GM21737 (cell line): ENCODE results near the gene SCAND1.
A peak's percentile ranks its signal among the peaks of the same experiment; 100 is the strongest.
"Not testable (repeated sequence)": the region's sequence is repeated elsewhere in the genome, so short reads cannot be mapped to it uniquely, and the experiment has no call there.

ENCODE experiments used
- ATAC-seq: cut with Tn5 transposase; IDR thresholded peaks from one replicate; pipeline ENCODE4 v1.9.1; 2021; ENCODE audit warnings: mild to moderate bottlenecking, moderate library complexity; ENCODE audit not compliant: unreplicated experiment

Gene SCAND1

DNA sequence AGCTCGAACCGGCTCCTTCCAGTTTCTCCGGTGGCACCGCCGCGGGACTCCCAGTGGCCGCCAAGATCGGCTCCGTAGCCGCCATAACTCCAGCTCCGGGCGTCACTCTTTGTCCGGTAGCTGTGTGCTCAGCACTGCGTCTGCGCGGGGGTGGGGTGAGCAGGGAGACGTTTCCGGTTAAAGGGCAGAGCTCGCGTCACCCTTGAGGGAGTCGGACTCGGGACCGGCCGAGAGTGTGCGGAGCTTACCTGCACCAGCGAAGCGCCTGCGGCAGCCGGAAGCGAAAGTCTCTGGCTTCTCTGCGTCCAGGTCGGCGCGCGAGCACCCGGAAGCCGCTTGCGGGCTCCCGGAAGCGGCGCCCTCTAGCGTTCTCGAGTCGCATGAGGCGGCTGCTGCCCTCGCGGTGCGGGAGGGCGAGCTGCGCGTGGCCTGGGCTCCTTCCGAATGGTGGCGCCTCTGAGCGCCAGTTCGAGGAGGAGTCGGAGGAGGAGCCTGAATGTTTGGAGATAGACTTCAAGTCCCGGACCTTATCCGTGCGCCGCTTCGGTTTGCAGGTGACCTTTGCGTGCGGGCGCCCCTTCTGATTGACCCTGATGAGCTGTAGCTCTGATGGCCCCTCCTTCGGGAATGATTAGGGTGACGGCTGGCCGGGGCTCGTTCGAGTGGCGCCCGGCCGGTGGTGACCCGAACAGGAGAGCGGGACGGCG, at the start of gene SCAND1:
Gene SCAND1 (minus strand): TSS at position 303 of the 707 bp plus-strand sequence. CDS start 218 bp downstream, at position 85.
- ATAC-seq, result peak; percentile 84

DNA sequence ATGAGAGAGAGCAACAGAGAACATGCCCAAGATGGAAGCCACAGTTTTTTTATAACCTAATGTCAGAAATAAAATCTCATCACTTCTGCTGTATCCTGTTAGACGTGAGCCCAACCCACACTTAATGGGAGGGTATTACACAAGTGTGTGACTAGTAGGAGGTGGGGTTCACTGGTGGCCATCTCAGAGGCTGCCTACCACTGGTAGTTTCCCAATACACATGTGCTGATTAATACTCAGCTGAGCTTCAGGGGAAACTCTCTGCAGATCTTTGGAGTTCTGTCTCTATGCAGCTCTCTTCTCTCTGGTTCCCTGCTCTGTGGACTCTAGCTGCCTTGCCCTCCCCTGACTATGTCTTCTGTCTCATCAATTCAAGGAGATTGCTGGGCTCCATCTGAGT, 49.7 kb upstream of the SCAND1 start:
- ATAC-seq, result no peak

DNA sequence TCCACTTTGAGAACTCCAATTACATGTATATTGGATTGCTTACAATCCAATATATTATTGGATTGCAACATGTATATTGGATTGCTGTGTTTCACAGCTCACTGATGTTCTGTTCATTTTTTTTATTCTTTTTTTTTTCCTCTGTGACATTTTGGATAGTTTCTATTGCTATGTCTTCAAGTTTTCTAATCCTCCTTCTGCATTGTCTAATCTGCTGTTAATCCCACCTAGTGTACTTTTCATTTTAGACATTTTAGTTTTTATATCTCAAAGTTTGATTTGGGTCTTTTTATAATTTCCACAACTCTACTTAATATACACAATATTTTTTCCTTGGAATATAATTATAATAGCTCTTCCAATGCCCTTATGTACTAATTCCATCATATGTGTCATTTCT, 48.6 kb upstream of the SCAND1 start:
- no peak for ATAC-seq

DNA sequence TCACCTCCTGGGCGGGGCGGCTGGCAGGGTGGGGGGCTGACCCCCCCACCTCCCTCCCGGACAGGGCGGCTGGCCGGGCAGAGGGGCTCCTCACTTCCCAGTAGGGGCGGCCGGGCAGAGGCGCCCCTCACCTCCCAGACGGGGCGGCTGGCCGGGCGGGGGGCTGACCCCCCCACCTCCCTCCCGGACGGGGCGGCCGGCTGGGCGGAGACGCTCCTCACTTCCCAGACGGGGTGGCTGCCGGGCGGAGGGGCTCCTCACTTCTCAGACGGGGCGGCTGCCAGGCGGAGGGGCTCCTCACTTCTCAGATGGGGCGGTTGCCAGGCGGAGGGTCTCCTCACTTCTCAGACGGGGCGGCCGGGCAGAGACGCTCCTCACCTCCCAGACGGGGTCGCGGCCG, 47.0 kb upstream of the SCAND1 start:
- not testable (repeated sequence) for ATAC-seq

DNA sequence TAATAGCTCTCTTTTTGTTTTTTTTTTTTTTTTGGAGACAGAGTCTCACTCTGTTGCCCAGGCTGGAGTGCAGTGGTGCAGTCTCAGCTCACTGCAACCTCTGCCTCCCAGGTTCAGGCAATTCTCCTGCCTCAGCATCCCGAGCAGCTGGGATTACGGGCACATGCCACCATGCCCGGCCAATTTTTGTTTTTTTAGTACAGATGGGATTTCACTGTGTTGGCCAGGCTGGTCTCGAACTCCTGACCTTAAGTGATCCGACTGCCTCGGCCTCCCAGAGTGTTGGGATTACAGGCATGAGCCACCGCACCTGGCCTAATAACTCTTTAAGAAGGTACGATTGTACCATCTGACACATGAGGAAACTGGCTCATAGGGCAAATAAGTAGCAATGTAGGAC, 42.2 kb upstream of the SCAND1 start:
- ATAC-seq, result not testable (repeated sequence)

DNA sequence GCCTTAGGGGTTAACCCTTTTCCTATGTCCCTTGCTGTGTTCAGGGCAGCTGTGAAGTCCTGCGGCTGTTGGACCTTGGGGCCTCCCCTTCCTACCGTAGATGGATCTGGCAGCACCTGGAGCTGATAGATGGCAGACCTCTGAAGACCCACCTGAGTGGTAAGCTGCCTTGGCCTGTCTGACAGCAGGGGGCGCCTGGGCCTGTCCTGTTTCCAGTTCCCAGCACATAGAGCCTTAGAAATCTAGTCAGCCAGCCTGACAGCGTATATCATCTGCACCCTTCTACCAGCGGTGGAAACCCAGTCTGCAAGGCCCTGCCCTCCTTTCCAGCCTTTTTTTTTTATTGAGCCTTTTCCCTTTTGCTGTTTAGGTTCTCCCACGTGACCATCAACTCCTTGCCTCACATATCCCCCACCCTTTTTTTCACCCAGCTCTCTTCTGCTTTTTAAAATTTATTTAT, 40.7 kb upstream of the SCAND1 start:
- no peak for ATAC-seq

DNA sequence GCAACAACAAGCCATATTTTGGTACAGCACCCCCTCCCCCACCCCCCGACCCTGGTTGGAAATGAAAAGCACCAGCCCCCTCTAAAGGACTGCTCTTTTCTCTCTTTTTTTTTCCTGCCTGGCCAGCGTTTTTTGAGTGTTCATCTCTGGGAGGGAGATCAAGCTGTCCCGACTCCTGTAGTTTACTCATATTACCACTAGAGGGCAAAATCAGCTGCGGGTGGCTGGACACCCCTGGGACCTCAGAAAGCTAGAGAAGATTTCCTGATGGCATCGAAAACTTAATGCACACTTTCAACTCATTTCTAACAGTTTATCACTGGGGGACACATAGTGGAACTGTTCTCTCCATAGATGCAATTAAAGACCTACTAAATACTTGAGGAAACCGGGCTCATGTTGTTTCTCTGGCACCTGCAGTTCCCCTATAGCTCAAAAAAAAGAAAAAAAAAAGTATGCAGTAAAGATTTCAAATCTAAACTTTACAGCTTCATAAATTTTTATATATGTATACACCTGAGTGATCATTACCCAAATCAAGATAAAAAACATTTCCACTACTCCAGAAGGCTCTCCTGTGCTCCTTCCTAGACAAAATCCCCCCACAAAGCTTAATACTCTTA, 38.5 kb upstream of the SCAND1 start:
- ATAC-seq, result no peak

DNA sequence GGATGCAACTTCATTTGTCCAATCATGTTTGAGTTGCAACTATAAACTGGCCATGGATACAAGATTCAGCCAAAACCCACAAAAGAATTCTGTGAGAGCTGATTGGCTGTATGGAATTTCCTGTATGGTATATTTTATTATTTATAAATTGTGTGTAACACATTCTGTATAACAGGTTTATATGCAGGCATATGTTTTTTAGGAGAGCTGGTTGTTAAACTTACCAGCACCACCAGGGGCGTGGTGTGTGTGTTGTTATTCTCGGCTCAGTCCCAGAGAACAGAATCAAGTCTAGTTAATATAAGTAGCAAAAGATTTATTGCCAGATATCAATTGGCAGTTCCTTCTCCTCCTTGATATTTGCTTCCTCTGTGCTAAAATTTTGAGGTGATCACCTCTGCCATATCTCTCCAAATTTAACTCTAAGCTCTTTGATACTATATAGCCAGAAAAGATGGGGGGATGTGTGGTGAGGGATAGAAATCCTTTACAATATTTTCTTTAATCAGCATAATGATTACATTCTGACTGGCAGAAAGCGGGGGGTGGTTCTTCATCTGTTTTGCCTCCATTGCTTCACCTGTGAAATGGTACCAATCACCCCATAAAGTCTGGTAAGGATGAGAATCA, 37.0 kb upstream of the SCAND1 start:
- no peak for ATAC-seq

DNA sequence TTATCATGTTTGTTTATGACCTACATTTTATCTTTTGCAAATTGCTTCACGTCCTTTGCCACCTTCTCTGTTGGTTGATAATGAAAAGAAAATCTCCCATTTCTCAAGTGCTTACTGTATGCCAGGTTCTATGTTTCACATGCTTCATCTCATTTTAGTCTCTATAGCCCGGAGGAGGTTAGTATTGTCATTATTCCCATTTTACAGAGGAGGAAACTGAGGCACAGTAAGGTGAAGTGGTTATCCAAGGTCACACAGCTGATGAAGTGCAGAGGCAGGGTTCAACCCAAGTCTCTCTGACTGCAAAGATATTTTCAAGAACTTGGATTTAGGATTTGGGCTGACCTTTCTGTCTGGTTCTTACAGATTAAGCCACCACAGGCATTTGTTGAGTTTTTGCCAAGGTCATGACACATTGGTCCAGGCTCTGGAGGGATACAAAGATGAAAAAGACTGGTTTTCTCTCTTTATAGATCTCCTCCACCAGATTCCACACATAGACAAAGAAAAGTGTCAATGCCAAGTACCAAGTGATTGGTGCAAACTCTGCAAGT, 34.7 kb upstream of the SCAND1 start:
- no peak for ATAC-seq

DNA sequence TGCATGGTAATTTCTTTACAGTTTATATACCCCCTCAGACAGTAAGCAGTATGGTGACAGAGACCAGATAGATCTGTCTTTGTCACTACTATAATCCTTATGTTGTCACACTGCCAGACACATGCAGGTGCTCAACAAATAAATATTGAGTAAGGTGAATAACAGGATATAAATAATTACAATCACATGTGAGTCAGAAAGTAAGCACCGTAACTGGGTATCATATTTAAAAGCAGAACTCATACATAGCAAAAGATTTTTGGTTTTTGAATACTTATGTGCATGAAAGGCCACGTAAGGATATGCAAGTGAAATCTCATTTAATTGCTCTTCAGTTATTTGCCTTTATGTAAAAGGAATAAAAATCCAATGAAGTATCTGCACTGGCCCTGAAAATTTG, 31.5 kb upstream of the SCAND1 start:
- ATAC-seq, result no peak

DNA sequence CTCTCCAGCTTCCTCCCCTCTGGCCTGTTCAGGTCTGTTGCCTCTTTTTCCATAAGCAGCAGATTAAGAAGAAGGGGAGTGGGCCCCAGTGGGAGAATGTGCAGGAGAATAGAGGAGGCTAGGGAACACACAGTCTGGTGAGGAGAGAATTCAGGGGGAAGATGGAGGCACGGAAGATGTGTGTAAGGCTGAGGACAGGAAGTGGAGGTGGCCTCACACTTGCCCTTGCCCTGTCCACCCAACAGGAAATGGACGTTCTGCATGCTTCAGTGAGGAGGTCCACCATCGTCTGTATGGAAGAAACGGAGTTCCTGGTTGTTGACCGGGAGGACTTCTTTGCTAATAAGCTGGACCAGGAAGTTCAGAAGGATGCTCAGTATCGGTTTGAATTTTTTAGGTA, 30.1 kb upstream of the SCAND1 start:
- ATAC-seq, result no peak

DNA sequence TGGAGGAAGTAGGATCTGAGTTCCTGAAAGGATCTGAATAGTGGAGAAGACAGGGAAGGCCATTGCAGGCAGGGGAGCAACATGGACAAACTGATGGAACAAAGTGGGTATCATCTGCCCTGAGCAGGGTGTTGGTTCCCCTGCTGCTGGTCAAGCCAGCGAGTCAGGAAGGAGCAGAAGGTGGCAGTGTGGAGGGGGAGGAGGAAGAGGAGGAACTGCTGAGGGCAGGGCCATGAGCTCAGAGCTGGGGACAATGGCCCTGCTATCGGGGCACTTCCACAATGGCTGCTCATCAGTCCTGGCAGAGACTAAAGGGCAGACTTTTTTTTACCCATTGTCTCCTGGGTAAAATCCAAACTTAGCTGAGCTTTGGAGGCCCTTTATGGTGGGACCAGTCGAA, 27.7 kb upstream of the SCAND1 start:
- no peak for ATAC-seq

DNA sequence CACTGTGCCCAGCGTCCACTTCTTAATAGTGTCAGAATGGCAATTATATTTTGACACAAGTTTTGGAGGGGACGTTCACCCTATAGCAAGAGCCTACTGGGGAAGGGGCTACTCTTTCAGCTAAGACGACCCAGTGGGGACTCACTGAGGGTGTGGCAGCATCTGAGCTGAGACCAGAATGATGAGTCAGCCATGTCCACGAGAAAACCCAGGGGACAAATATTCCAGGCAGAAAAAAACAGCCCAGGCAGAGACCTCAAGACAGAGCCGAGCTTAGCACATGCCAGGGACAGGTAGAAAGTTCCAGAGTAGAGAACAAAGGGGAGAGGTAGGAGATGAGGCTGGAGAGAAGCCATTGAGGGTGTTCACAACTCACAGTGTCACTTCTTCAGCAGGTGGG, 25.2 kb upstream of the SCAND1 start:
- no peak for ATAC-seq

DNA sequence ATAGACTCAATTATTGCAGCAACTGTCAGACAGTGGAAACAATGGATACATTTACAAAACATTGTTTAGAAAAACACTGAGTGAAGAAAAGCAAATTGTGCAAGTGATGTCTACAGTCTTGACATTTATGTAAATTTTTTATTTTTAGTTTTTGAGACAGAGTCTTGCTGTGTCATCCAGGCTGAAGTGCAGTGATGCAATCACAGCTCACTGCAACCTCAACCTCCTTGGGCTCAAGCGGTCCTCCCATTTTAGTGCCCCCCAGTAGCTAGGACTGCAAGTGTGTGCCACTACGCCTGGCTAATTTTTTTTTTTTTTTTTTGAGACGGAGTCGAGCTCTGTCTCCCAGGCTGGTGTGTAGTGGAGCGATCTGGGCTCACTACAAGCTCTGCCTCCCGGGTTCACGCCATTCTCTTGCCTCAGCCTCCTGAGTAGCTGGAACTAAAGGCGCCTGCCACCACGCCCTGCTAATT, 23.8 kb upstream of the SCAND1 start:
- ATAC-seq, result no peak

DNA sequence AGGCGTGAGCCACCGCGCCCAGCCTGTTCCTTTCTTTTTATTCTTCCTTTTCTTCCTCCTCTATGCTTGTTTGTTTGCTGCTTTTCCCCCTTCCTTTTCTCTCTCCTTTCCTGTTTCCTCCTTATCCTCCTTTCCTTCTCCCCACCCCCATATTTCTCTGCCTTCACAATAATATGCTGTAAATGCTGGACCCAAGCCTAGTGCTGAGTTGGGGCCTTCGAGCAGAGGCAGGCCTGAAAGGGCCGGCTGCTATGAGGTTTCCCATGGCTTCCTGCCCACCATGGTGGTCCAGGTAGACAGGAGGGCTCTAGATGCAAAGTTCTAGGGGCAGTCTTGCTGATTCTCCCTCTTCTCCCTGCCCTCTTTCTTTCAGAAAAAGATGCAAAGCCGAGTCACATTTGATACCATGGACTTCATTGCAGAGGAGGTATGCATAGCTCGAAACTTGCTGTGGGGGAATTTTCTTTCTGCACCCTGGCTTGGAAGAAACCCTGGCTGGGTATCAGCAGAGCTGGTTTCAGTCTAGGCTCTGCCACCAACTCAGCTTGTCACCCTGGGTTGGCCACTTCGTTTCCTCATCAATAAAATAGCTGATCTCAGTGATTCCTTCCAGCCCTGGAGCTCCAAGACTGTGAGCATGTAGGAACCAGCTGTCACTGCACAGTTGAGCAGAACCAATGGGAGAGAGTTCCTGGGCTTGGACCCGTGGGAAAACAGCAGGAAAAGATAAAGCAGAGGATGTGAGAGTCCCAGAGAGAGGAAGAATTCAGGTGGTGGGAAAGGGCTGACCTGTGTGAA, 21.5 kb upstream of the SCAND1 start:
- no peak for ATAC-seq

DNA sequence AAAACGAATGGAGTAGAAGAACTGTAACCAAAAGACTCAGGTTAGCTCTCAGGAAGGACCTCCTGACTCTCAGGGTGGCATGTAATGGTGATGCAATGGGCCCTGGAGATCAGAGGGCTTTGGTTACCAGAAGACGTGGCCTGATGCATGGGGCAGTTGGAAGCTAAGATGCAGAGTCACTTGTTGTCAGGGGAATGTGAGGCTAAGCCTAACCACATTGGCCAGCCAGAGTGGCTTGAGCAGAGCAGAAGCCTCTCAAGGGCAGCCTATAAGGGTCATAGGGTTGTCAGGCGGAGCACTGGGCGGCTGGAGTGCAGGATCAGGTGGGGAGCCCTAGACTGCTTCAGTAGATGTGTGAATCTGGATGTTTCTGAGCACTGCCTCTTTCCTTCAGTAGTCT, 20.0 kb upstream of the SCAND1 start:
- no peak for ATAC-seq

DNA sequence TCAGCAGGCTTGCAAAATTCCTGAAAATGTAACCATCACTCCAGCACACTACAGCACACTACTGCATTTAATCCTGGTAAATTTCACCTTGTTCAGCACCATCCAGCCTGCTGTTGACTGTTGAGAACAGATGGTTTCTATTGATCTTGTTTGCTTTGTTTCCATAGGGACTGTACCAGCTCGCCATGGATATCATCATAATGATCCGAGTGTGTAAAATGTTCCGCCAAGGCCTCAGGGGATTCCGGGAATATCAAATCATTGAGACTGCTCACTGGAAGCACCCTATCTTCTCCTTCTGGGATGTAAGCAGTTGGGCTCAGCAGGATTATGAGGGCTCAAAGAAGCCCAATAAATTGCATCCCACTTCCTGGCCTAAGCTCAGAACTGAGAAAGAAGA, 18.2 kb upstream of the SCAND1 start:
- no peak for ATAC-seq

DNA sequence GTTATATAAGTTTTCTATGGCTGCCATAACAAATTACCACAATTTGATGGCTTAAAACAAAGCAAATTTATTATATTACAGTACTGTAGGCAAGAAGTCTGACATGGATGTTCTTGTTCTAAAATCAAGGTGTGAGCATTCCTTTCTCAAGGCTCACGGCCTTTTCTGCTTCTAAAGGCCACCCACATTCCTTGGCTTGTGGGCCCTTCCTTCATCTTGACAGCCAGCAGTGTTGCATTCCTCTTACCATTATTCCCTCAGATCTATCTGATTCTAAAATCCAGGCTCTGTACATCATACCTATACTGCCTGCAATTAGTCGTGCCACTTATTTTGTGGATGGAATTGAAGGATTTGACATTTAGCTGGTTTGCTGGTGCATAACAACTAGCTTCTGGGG, 17.7 kb upstream of the SCAND1 start:
- no peak for ATAC-seq

DNA sequence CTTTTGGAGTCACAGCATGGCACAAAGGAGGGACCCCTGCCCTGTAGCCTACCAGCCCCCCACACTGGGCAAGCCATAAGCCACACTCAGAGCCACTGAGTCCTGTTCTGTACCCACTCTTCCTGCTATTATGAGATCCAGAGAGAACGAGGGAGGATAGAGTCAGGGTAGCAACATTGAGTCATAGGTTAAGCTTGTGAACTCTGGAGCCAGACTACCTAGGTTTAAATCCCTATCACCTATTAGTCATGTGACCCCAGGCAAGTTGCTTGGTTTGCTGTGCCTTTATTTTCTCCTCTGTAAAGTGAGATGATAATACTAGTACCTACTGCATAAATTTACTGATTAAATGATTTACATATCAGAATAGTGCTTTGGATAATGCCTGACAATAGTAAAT, 14.6 kb upstream of the SCAND1 start:
- no peak for ATAC-seq

DNA sequence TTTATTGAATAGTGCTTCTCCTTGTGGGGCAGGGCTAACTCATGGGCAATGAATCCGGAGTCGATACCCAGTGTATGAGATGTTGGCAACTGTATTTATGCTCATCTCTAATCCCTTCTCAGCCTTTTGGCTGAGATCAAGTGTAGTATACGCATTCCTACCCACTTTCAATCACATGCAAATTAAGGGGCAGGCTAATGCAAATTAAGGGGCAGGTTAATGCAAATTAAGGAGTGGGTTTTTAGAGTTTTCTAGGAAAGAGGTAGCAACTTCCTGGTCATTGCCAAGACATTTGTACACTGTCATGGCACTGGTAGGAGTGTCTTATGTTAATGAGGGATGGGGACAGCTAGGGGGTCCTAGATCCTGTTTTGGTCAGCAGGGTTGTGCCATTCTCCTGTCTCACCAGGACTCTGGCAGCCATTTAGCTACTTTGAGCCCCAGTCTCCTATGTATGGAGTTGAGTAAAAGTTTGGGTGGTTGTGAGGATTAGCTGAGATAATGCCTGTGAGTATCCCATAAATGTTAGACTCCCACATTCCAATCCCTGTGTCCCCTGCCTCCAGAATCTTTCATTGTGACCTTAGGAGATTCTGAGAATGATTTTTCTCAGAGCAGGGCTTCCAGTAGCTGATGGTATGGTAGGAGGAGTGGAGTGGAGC, 13.8 kb upstream of the SCAND1 start, which contains the start of gene CNBD2:
Gene CNBD2 (plus strand): TSS at position 612 of the 662 bp plus-strand sequence. CDS start 173 bp downstream, outside the sequence.
- ATAC-seq, result no peak
